HG03378 (cell line): ENCODE data around the gene EXOSC2.
A peak's percentile ranks its signal among the peaks of the same experiment; 100 is the strongest.

ENCODE experiments used
- ATAC-seq: cut with Tn5 transposase; IDR thresholded peaks from one replicate; pipeline ENCODE4 v1.9.1; 2021; ENCODE audit warnings: mild to moderate bottlenecking, moderate library complexity; ENCODE audit not compliant: unreplicated experiment

Gene EXOSC2, protein sequence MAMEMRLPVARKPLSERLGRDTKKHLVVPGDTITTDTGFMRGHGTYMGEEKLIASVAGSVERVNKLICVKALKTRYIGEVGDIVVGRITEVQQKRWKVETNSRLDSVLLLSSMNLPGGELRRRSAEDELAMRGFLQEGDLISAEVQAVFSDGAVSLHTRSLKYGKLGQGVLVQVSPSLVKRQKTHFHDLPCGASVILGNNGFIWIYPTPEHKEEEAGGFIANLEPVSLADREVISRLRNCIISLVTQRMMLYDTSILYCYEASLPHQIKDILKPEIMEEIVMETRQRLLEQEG

DNA sequence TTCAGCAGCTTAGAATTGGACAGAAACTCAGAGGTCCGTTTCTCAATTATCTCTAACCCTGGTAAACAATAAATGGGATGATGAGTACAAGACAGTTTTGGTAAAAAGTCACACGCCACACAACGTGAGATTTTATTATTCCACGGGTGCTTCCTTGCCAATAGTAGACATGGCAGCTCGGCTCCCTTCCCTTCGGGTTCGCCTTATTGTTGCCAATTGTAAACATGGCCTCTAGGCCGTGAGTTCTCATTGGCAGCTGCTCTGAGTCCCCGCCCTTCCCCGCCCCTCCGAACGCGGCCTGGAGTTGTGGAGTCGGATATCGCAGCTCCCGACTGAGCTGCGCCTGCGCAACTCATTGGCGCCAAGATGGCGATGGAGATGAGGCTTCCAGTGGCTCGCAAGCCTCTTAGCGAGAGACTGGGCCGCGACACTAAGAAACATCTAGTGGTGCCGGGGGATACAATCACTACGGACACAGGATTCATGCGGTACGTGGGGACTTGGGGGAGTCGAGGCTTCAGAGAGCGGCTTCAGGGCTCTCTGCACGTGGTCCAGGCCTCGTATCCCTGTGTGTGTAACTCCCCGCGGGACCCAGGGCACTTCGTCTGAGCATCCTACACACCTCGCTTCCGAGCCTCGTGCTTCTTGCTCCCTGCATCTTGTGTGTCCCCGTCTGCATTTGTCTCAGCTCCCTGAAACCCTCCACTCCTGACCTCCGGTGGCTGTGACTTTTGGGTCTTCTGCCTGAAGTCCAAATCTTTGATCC is at the start of gene EXOSC2:
Gene EXOSC2 (plus strand): TSS at position 355 of the 766 bp plus-strand sequence. CDS start 12 bp downstream, at position 367.
- ATAC-seq: peak; percentile 75

DNA sequence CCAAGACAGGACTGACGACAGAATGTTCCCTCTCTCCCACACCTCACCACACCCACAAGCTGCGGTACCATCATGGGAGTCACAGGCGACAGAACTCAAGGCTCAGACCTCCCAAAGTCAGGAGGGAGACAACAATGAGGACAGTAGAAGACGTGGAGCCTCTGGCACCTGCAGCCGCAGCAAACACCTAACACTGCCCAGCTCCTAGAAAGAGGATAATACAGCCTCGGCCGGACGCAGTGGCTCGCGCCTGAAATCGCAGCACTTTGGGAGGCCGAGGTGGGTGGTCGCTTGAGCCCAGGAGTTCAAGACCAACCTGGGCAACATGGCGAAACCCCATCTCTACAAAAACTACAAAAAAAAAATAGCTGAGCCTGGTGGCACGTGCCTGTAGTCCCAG is 42.4 kb upstream of the EXOSC2 start:
- ATAC-seq: no peak

DNA sequence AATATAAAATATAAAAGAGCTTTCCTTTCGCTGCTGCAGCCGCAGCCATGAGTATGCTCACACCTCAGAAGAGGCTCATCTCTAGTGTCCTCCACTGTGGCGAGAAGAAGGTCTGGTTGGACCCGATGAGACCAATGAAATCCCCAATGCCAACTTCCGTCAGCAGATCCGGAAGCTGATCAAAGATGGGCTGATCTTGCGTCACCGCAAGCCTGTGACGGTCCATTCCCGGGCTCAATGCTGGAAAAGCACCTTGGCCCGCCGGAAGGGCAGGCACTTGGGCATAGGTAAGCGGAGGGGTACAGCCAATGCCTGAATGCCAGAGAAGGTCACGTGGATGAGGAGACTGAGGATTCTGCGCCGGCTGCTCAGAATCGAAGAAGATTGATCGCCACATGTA is 41.8 kb upstream of the EXOSC2 start:
- no peak for ATAC-seq

DNA sequence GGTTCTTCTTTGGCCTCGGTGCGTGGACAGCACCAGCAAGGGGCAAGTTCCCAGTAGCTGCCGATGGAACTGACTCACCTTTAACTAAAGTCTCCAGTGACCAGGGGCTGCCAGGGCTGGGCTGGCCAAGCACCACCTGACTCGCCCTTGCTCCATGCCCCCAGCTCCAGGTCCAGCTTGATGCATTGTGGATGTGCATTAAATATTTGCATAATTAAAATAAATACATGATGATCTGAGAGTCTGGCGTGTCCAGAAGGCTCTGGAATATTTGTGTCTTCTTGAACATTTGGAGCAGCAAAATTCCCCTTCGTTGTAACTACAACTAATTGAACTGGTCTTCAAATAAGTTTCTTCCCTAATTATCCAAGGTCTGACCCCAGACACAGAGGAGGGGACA is 38.7 kb upstream of the EXOSC2 start:
- ATAC-seq: no peak

DNA sequence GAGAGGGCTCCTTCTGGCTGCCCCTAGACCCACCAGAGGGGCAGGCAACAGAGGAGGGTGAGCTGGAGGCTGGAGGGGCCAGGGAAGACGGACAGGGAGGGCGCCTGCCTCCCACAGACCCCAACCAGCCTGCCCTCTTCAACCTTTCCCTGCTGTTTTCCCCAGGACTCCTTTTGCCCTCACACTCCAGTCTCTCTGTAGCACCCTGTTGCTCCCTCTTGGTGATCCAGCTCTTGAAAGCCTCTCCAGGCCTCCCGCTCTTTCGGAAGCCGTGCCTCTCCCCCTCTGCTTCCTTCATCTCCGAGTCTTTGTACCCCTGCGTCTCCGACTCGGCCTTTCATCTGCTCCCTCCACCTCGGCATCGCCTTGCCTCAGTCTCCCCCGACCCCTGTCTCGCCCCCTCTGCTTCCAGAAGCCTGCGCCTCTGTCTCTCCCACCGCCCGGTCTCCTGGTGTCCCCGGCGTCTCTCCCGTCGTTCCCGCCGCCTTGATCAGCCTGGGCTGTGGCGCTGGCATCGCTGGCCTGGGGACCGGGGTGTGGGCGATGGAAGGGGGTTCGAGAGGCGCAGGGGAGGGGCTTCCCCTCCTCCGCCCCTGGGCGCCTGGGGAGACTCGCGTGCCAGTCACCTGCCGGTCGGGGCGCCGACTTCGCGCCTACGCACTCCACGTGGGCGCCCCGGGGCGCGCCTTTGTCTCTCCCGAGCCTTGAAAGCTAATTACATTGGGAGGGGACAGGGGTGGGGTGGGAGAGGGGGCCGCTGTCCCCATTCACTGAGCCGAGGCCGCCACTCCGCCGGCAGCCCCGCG is 34.5 kb upstream of the EXOSC2 start:
- no peak for ATAC-seq

DNA sequence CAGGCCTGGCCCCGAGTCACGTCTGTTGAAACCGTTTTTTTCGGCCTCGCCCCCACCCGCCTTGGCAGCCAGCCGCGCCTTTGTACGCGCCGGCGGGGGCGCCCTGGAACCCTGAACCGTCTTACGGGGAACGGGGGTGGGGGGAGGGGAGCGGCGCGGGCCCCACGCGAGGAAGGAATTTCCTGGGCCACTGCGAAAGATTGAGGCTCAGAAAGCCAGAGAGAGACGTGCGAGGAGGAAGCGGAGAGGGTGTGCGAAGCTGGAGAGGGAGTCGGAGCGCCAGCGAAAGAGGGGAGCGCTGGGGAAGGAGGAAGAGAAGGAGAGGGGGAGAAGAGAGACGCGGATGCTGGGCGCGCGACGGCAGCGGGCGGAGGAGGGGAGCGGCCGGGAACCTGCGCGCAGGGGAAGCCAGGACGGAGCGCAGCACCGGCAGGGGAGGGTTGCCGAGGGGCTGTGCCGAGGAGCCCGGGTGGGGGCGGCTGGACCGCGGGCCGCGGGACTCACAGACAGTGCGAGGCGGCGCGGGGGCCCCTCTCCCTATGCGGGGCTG is 33.8 kb upstream of the EXOSC2 start:
- no peak for ATAC-seq

DNA sequence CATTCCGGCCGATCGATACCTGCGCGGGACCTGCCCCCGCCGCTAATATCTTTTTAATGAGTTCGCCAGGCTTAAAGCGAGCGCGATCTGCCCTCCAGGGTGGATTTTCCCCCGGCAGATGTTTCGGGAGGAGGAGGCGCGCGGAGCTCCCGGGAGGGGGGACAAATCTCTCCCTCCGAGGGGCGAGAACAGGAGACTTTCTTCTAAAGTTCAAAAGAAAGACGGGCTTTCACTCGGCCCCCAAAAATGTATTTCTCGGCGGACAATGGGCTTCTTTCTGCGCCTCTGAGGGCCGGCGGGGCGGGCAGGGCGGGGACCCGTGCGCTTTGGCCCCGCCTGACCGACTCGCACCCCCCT is 33.3 kb upstream of the EXOSC2 start:
- no peak for ATAC-seq

DNA sequence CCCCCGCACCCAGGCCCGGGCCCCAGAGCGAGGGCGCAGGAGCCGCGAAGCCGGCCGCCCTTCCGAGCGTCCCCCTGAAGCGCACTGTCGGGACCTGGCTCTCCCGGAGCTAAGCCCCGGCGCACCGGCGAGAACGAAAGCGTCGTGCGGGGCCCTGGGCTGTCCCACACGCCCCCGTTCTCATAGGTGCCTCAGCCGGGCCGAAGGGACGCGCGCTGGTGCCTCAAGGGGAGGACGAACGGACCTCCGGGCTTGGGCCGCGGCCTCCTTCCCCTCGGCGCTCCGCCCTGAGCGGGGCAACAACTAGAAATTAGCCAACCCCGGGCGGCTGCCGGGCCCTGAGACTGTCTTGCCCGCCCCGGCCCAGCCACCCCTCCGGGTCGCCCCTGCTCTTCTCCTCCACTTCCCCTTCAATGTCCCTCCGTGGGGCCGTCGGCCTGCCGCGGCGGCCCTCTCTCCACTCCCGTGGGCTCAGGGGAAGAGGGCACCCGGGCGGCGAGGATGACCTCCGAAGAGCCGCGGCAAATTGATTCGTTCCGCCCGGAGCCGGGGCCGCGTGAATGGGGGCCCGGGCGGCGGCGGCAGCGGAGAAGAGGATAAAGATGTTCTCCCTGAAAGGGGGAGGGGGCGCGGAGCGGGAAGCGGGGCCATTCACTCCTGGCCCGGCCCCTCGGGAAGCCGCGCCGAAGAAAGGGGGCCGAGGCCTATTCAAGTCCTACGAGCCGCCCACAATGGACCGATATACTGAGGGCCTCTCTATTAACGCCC is 32.7 kb upstream of the EXOSC2 start:
- ATAC-seq: no peak

DNA sequence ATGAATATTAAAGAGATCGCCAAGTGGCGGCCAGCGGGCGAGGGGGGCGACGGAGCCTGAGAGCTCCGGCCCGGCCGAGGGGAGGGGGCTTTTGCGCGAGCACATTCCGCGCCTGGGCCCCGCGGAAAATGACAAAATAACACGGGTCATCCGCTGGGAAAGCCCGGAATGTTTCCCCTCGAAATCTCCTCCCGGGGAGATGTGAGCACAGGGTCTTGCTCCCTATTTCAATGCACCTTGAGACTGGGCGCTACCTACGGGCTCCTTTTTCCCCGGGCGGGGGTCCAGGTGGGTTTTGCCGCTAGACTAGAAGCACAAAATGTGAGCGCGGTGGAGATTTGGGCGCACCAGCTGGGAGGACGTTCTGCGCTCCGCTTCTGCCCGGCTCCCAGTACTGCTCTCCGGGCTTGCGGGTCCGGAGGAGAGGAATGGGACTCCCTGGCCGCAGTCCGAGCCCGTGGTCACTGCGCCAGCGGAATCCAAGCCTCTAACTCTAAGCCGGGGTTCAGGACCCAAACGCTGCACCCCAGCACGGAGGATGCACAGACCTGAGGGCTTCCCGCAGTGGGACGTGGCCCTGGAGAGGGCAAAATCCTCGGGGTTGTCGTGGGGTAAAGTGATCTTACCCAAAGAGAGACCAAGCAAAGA is 32.0 kb upstream of the EXOSC2 start:
- no peak for ATAC-seq

DNA sequence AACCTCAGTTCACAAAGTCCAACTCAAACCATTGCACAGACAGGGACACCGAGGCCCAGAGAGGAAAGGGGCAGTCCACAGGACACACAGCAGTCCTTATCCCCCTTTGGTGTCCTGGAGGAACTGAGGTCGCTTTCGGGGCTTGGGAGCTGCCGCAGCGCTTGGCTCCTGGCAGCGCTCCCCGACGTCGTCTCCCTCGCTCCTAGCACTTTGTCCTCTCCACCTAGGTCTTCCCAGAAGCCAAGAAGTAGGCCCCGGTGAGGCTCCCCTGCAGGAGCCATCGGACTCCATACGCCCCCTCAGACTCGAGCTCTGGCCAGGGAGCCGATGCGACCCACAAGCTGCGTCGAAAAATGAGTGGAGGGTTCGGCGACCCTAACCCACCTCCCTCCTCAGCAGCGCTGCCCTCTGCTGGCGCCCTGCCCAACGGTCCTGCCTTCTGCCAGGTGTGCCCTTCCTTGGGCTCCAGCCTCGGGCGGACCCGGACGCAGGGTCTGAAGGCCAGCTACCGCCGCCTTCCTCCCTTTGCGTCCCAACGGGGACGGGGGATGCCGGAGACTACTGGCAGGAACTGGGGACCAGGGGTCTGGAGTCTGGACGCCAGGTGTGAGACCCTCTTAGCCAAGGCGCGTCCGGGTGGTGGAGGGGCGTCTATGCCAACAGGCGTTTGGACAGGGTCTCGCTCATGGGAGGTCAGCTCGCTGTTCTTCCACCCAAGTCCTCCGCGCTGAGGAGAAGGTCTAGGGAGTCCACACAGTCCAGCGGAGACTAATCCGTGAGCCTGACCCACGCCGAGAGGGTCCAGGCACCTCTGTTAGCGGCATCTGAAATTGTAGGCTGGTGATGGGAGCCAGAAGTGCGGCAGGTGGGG is 31.2 kb upstream of the EXOSC2 start:
- no peak for ATAC-seq

DNA sequence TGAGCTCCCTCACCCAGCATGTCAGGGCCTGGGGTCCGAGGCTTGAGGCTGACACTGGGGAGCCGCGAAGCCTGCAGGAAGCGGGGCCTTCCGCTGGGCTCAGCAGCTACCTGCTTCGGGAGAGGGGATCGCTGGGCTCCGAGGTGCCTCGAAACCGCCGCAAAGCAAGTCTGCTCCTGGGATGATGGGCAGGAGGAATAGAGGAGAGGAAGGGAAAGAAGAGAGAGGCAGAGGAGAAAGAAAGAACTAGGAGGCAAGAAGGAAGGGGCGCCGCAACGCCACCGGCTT is 30.7 kb upstream of the EXOSC2 start:
- ATAC-seq: no peak

DNA sequence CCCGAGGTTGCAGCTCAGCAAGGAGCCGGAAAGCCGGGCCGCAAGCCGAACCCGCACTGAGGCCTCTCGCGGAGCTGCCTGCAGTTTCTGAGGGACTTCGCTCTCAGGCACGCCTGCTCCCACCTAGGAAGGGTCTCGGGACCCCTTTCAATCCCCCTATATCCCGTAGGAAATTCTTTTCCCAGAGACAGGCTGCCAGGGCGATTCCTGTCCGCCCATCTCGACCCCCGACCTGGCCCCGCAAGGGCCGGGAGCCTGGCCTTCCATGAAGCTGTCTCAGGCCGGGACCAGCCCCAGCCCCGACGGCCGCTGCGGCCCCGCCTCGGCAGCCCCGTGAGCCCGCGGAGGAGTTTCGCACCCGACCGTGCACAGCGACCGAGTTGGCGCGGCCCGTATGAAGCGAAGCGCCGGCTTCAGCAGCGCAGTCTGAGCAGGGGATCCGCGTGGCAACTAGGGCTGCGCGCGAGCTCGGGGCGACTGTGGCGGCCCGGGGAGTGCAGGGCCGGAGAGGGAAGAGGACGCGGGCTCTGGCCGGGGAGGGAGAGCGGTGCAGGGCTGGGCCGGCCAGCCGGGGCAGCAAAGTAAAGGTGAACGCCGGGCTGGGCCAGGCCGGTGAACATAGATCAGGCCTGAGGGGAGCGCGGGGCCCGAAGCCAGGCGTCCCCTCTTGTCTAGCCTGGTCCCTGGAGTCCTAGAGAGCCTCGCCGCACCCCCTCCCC is 30.2 kb upstream of the EXOSC2 start:
- no peak for ATAC-seq

DNA sequence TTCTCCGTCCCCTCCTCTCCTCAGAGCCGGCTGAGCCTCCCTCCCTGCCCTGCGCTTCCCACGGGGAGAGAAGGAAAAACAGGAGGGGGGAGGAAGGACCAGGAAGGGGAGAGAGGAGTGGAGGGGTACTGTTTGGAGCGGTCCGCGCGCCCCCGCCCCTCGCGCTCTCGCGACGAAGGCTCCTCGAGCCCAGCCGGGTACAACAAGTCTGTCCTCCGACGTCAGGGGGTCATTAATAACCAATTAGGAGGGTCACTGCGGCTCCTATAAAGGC is 29.7 kb upstream of the EXOSC2 start:
- ATAC-seq: no peak

DNA sequence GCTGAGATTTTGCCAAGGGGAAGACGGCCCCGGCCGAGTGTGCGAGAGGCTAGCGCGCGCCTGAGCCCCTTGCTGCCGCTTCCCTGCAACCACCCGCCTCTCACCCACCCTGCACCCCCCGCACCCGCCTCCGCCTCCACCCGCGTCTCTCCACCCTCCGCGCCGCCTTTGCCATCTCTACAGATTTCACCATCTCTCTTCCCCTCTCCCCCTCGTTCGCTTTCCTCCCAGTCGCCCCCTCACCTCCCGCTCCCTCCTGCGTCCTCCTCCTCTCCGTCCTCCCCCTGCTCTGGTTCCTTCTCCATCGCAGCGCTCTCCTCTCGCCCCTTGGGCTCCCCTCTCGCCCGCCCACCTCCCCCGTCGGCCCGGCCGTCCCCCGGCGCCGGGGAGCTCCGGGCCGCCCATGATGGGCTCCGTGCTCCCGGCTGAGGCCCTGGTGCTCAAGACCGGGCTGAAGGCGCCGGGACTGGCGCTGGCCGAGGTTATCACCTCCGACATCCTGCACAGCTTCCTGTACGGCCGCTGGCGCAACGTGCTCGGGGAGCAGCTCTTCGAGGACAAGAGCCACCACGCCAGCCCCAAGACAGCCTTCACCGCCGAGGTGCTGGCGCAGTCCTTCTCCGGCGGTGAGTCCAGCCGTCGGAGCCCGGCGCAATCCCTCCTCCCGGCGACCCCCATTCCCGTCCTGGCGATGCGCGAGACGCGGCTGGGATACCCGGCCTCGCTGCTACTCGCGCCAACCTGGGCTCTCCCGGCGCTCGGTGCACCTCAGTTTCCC is 29.1 kb upstream of the EXOSC2 start, which contains the start of gene PRDM12:
Gene PRDM12 (plus strand): TSS at position 344 of the 778 bp plus-strand sequence. CDS start 60 bp downstream, at position 404.
- no peak for ATAC-seq

DNA sequence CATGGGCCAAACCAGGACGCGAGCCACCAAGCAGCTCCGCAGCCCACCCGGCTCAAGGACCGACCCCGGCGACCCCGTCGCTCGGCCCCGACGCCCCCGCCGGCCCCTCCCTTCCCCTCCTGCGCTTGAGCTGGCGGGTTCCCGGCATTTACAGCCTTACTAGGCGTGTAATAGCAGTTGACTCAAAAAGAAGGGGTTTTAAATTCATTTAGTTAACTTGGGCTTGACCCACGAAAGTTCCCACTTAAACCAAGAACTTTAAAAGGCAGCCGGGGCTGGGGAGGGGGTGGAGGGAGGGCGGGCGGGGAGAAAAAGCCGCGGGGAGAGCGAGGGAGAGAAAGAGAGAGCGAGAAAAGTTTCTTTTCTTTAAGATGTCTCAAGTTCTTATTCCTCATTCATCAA is 28.6 kb upstream of the EXOSC2 start:
- no peak for ATAC-seq

DNA sequence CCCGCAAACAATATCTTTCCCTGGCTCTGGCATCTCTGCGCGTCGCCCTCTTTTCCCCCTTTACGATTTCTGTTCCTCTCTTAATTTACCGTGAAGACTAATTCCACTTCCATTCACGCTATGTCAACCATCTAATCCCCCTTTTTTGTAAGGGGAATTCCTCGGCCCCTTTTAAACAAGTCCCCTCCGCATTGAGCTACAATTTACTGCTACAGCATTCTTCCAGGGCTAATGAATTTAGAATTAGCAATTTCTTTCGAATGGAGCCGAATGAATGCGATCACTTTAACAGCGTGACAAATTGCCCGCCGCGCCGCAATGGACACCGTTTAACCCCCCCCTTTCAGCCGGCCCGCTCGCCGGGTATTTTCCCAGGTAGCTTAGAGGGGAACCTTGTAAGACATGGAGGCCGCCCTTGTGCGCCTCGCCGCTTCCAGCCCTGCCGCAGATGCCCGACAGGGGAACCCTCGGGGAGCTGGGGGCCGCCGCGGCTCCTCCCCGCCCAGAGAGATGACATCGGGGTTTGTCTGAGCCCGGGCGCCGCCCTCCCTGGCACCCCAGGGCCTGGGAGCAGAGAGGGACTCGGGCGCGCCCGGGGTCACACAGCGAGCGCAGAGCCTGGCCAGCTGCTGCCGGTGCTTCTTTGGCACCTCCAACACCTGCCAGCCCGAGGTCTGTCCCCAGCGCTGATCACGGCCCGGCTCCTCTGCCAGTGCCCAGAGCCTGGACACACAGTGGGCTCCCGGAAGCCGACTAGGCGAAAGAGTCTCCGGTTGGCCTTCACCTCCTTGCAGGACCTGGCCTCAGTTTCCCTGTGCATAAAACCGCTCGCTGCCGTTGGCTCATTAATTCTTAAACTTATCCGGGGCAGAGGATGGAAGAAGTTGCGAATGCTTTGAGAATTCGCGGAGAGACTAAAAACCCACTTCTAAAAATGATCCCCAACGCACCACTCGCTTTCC is 27.9 kb upstream of the EXOSC2 start:
- ATAC-seq: no peak
